CD4-positive, alpha-beta T cell treated with Interleukin-15 for 4 hours (primary cell): ENCODE measurements around the gene AGBL1.
"Not testable (repeated sequence)": the region's sequence is repeated elsewhere in the genome, so short reads cannot be mapped to it uniquely, and the experiment has no call there.

Source experiments
- DNase-seq: peaks from one replicate; pipeline ENCODE4 v3.0.0-alpha.2; 2020; ENCODE audit warnings: low spot score

Gene AGBL1

GRCh38 chr15:86942285-86942684 lies 862.6 kb downstream of the AGBL1 start:
- DNase-seq = no peak

GRCh38 chr15:86948719-86949118 lies 869.0 kb downstream of the AGBL1 start:
- DNase-seq = no peak

GRCh38 chr15:86959254-86959653 lies 879.6 kb downstream of the AGBL1 start:
- DNase-seq = no peak

GRCh38 chr15:86961669-86962068 lies 882.0 kb downstream of the AGBL1 start:
- DNase-seq = no peak

- DNase-seq = no peak
These were observed 884.6 kb downstream of the AGBL1 start for GRCh38 chr15:86964271-86964670.

GRCh38 chr15:86968244-86968643 lies 888.6 kb downstream of the AGBL1 start:
- no peak for DNase-seq

GRCh38 chr15:86969364-86969763 lies 889.7 kb downstream of the AGBL1 start:
- no peak for DNase-seq

- DNase-seq = no peak
These were observed 893.7 kb downstream of the AGBL1 start for GRCh38 chr15:86973284-86973844.

GRCh38 chr15:86988033-86988432 lies 908.4 kb downstream of the AGBL1 start:
- no peak for DNase-seq

- DNase-seq = no peak
These were observed 942.1 kb downstream of the AGBL1 start for GRCh38 chr15:87021751-87022150.

- DNase-seq = no peak
These were observed 952.0 kb downstream of the AGBL1 start for GRCh38 chr15:87031540-87032230.

GRCh38 chr15:87032295-87032694 lies 952.6 kb downstream of the AGBL1 start:
- no peak for DNase-seq

GRCh38 chr15:87033056-87033455 lies 953.4 kb downstream of the AGBL1 start:
- DNase-seq = no peak

- DNase-seq = no peak
These were observed 955.2 kb downstream of the AGBL1 start for GRCh38 chr15:87034886-87035285.

- no peak for DNase-seq
These were observed 958.7 kb downstream of the AGBL1 start for GRCh38 chr15:87038404-87038803.

GRCh38 chr15:87042619-87043018 lies 962.9 kb downstream of the AGBL1 start:
- not testable (repeated sequence) for DNase-seq

GRCh38 chr15:87045746-87046145 lies 966.1 kb downstream of the AGBL1 start:
- no peak for DNase-seq

- no peak for DNase-seq
These were observed 967.7 kb downstream of the AGBL1 start for GRCh38 chr15:87047203-87047965.
